Central memory CD8-positive, alpha-beta T cell (primary cell): ENCODE results near the gene RNF25.
"Not testable (repeated sequence)": the region's sequence is repeated elsewhere in the genome, so short reads cannot be mapped to it uniquely, and the experiment has no call there.

Source experiments
- ATAC-seq: fragments of 150-1000 bp; cut with Tn5 transposase; replicated peaks from 2 replicates; pipeline ENCODE4 v1.10.0; 2022; ENCODE audit warnings: mild to moderate bottlenecking, moderate FRiP score, moderate number of reproducible peaks; ENCODE audit not compliant: poor library complexity, severe bottlenecking; ENCODE audit errors: extremely low read depth
- DNase-seq, 2 donors: peaks; one replicate each; pipeline ENCODE4 v3.0.0; 2021; ENCODE audit warnings: low spot score in 2 of 2
- H3K27ac Mint-ChIP-seq: one replicate; pipeline ENCODE4 v1.8.0; 2022; ENCODE audit warnings: low read depth, mild to moderate bottlenecking, moderate library complexity, mixed read lengths
- H3K27me3 Mint-ChIP-seq: one replicate; pipeline ENCODE4 v1.8.0; 2022; ENCODE audit warnings: mixed read lengths
- H3K36me3 Mint-ChIP-seq: one replicate; pipeline ENCODE4 v1.8.0; 2022; ENCODE audit warnings: mild to moderate bottlenecking, moderate library complexity, mixed read lengths; ENCODE audit not compliant: insufficient read depth
- H3K4me1 Mint-ChIP-seq: one replicate; pipeline ENCODE4 v1.8.0; 2022; ENCODE audit warnings: mixed read lengths
- H3K4me3 Mint-ChIP-seq: one replicate; pipeline ENCODE4 v1.8.0; 2022; ENCODE audit warnings: mild to moderate bottlenecking, moderate library complexity, mixed read lengths
- H3K9me3 Mint-ChIP-seq: one replicate; pipeline ENCODE4 v1.8.0; 2022; ENCODE audit warnings: mixed read lengths

Gene RNF25

GRCh38 chr2:218709908-218710307 lies 38.1 kb upstream of the RNF25 start:
- Mint-ChIP-seq H3K4me1 (peaks cover 20% of the 10 kb centered on the region), H3K9me3 (no peaks in the 10 kb centered on the region), H3K27ac (no peak overlapping the region), H3K4me3 (peak overlapping the region; percentile 88), H3K36me3 (peaks cover 7% of the 10 kb centered on the region), H3K27me3 (no peaks in the 10 kb centered on the region)
- ATAC-seq = no peak
- DNase-seq = no peak

- H3K4me1 Mint-ChIP-seq = peaks cover 13% of the 10 kb centered on the region
- H3K36me3 Mint-ChIP-seq = peaks cover 7% of the 10 kb centered on the region
- no peaks in the 10 kb centered on the region for H3K9me3 Mint-ChIP-seq
- ATAC-seq (no peak), DNase-seq (no peak)
- no peaks in the 10 kb centered on the region for H3K27me3 Mint-ChIP-seq
- no peak overlapping the region for H3K27ac Mint-ChIP-seq
- no peak overlapping the region for H3K4me3 Mint-ChIP-seq
Measured at GRCh38 chr2:218708086-218708485, 36.3 kb upstream of the RNF25 start.

GRCh38 chr2:218703341-218703740 lies 31.5 kb upstream of the RNF25 start:
- Mint-ChIP-seq H3K4me3 (no peak overlapping the region), H3K4me1 (no peaks in the 10 kb centered on the region), H3K9me3 (no peaks in the 10 kb centered on the region), H3K27ac (no peak overlapping the region), H3K27me3 (no peaks in the 10 kb centered on the region), H3K36me3 (no peaks in the 10 kb centered on the region)
- no peak for ATAC-seq
- DNase-seq = no peak

DNA sequence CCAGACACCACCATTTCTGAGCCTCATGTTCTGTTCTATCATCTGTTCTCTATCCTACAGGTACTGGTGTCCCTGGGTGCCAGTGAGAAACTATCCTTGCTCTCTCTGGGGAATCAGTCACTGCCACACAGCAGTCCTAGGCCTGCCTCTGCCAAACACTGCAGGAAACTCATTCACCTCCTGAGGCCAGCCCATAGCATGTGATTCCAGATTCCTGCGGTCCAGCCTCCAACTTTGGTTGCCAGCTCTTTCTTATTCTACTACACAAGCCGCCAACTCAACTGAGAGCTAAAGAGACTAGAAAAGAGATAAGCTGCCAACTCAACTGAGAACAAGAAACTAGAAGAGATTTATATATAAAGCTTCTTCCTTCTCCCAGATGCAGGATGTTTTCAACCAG lies 30.0 kb upstream of the RNF25 start:
- ATAC-seq = no peak
- Mint-ChIP-seq H3K4me3 (no peak overlapping the region), H3K36me3 (no peaks in the 10 kb centered on the region), H3K9me3 (no peaks in the 10 kb centered on the region), H3K27me3 (no peaks in the 10 kb centered on the region), H3K27ac (no peak overlapping the region), H3K4me1 (no peaks in the 10 kb centered on the region)
- no peak for DNase-seq

DNA sequence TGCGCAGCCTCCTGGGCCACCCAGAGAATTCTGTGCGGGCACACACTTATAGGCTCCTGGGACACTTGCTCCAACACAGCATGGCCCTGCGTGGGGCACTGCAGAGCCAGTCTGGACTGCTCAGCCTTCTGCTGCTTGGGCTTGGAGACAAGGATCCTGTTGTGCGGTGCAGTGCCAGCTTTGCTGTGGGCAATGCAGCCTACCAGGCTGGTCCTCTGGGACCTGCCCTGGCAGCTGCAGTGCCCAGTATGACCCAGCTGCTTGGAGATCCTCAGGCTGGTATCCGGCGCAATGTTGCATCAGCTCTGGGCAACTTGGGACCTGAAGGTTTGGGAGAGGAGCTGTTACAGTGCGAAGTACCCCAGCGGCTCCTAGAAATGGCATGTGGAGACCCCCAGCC lies 27.1 kb upstream of the RNF25 start:
- ATAC-seq = no peak
- no peaks in the 10 kb centered on the region for H3K9me3 Mint-ChIP-seq
- DNase-seq = no peak
- peaks cover 1% of the 10 kb centered on the region for H3K36me3 Mint-ChIP-seq
- H3K27ac Mint-ChIP-seq = no peak overlapping the region
- no peaks in the 10 kb centered on the region for H3K27me3 Mint-ChIP-seq
- no peaks in the 10 kb centered on the region for H3K4me1 Mint-ChIP-seq
- no peak overlapping the region for H3K4me3 Mint-ChIP-seq

- Mint-ChIP-seq H3K27ac (no peak overlapping the region), H3K4me3 (no peak overlapping the region), H3K36me3 (peaks cover 7% of the 10 kb centered on the region), H3K4me1 (no peaks in the 10 kb centered on the region), H3K27me3 (no peaks in the 10 kb centered on the region), H3K9me3 (no peaks in the 10 kb centered on the region)
- ATAC-seq (no peak), DNase-seq (no peak)
Measured at GRCh38 chr2:218694405-218695145, 22.8 kb upstream of the RNF25 start.

DNA sequence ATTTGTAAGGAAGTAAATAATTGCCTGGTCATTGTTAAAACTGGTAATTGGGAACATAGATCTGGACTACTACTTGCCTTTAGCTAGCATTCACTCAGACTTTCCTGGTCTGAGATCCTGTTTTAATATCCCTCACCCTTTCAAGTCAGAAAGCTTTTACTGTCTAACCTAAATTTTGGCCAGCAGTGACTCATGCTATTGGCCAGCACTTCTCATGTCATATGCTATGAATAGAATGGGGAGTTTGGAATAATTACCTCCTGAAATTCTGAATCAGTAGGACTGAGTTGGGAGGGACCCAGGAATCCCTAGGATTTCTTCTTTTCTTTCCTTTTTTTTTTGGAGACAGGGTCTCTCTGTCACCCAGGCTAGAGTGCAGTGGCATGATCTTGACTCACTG lies 19.4 kb upstream of the RNF25 start:
- Mint-ChIP-seq H3K27ac (no peak overlapping the region), H3K27me3 (no peaks in the 10 kb centered on the region), H3K4me3 (no peak overlapping the region), H3K36me3 (peaks cover 6% of the 10 kb centered on the region), H3K4me1 (no peaks in the 10 kb centered on the region), H3K9me3 (no peaks in the 10 kb centered on the region)
- ATAC-seq (no peak), DNase-seq (no peak)

- not testable (repeated sequence) for H3K27ac Mint-ChIP-seq, H3K27me3 Mint-ChIP-seq, ATAC-seq, DNase-seq, H3K9me3 Mint-ChIP-seq, H3K4me3 Mint-ChIP-seq, H3K36me3 Mint-ChIP-seq, H3K4me1 Mint-ChIP-seq
Measured at GRCh38 chr2:218687400-218688060, 15.7 kb upstream of the RNF25 start.

DNA sequence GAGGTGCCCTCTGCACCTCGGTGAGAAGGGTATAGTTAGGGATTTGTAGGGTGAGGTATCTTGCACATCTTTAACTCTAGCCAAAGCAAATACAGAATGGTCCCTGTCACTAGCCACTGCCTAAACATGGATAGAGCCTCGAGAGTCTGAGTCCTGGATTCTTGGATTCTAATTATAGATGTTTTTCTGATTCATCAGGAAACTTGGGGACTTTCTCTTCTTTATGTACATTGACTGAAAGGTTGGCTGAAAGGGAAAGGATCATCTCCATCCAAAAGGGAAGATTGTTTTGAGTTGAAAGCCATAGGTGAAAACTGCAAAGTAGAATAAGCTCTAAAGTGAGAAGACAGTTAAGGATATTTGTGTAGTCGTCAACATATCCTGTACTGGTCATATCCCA lies 8.3 kb upstream of the RNF25 start:
- H3K4me1 Mint-ChIP-seq = no peaks in the 10 kb centered on the region
- ATAC-seq = no peak
- no peaks in the 10 kb centered on the region for H3K9me3 Mint-ChIP-seq
- DNase-seq = no peak
- H3K4me3 Mint-ChIP-seq = no peak overlapping the region
- H3K36me3 Mint-ChIP-seq = peaks cover 1% of the 10 kb centered on the region
- no peaks in the 10 kb centered on the region for H3K27me3 Mint-ChIP-seq
- no peak overlapping the region for H3K27ac Mint-ChIP-seq

DNA sequence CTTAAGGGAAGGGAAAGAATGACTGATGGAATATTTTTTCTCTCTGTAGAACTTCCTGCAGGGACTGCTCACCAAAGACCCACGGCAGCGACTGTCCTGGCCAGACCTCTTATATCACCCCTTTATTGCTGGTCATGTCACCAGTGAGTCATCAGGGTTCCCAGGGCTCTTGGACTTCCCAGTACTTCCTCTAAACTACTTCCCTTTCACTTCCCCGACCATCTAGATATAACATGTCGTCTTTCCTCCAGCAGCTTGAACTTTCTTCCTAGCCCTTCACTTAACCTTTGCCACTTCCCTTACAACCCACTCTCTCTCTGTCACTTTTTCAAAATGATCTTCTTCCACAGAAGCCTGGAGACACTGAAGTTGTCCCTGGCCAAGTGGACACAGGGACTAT lies 7.3 kb upstream of the RNF25 start:
- Mint-ChIP-seq H3K9me3 (no peaks in the 10 kb centered on the region), H3K27me3 (no peaks in the 10 kb centered on the region), H3K4me1 (no peaks in the 10 kb centered on the region), H3K36me3 (peaks cover 1% of the 10 kb centered on the region), H3K27ac (no peak overlapping the region), H3K4me3 (no peak overlapping the region)
- ATAC-seq (no peak), DNase-seq (no peak)

- H3K4me3 Mint-ChIP-seq = peak overlapping the region; percentile 97
- H3K27ac Mint-ChIP-seq = peak overlapping the region; percentile 97
- H3K36me3 Mint-ChIP-seq = peaks cover 35% of the 10 kb centered on the region
- peaks cover 28% of the 10 kb centered on the region for H3K4me1 Mint-ChIP-seq
- ATAC-seq (no peak), DNase-seq (no peak)
- H3K9me3 Mint-ChIP-seq = no peaks in the 10 kb centered on the region
- H3K27me3 Mint-ChIP-seq = no peaks in the 10 kb centered on the region
Measured at GRCh38 chr2:218671097-218671653, 627 bp downstream of the RNF25 start.

- H3K4me1 Mint-ChIP-seq = peaks cover 13% of the 10 kb centered on the region
- H3K36me3 Mint-ChIP-seq = peaks cover 41% of the 10 kb centered on the region
- ATAC-seq = no peak
- no peak overlapping the region for H3K4me3 Mint-ChIP-seq
- H3K27ac Mint-ChIP-seq = no peak overlapping the region
- H3K27me3 Mint-ChIP-seq = no peaks in the 10 kb centered on the region
- H3K9me3 Mint-ChIP-seq = no peaks in the 10 kb centered on the region
- DNase-seq = no peak
Measured at GRCh38 chr2:218664653-218665052, 7.1 kb downstream of the RNF25 start.

DNA sequence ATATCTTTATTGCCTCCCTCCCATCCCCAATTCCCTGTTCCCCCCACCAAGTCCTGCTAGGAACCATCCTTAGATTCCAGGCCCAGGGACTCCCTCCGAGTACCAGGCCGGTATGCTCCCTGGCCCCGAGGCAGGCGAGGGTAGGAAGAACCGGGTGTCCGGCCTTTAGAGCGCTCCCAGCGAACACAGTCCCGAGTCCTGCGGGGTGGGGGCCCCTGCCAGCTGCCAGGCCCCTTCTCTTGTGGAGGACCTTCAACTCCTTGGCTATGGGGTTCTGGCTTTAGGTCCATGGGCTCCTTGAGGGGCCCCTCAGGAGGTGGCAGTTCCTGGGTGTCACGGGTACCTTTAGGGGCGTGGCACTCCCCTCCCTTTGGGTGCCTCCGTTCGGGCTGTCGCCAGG lies 7.9 kb downstream of the RNF25 start:
- Mint-ChIP-seq H3K27me3 (no peaks in the 10 kb centered on the region), H3K27ac (no peak overlapping the region), H3K4me1 (peaks cover 14% of the 10 kb centered on the region), H3K36me3 (peaks cover 41% of the 10 kb centered on the region), H3K9me3 (no peaks in the 10 kb centered on the region), H3K4me3 (no peak overlapping the region)
- ATAC-seq (no peak), DNase-seq (no peak)
